ENCODE data around the gene ASPDH. TPM values are rescaled to one million over a fixed set of nuclear protein-coding genes. Genes with fewer than 3 reads are reported as not detected.
A peak's percentile ranks its signal among the peaks of the same experiment; 100 is the strongest.

The ASPDH gene
- total RNA-seq, 1 experiment from 2014 or later: not detected

GRCh38 chr19:50500060-50500752 is 13.5 kb downstream of the ASPDH start:
- peak; percentile 88 for DNase-seq
- Histone ChIP-seq H3K36me3 (replicated peaks; ENCODE audit: control insufficient read depth, insufficient read depth, low read length) (no peaks in the 10 kb centered on the region), H3K4me3 (ENCODE audit: insufficient read depth, low read depth, low read length) (peak overlapping the region; percentile 18; the same call in 1 of the 2 replicates), H3K27me3 (ENCODE audit: control insufficient read depth, insufficient read depth, low read length) (peaks cover 35% of the 10 kb centered on the region)

- Histone ChIP-seq H3K36me3 (replicated peaks; ENCODE audit: control insufficient read depth, insufficient read depth, low read length) (no peaks in the 10 kb centered on the region), H3K27me3 (ENCODE audit: control insufficient read depth, insufficient read depth, low read length) (peaks cover 45% of the 10 kb centered on the region), H3K4me3 (ENCODE audit: insufficient read depth, low read depth, low read length) (no peak overlapping the region)
- DNase-seq: no peak
These were observed 15.3 kb downstream of the ASPDH start for GRCh38 chr19:50498219-50499056.

- Histone ChIP-seq H3K27me3 (ENCODE audit: control insufficient read depth, insufficient read depth, low read length) (peaks cover 53% of the 10 kb centered on the region), H3K4me3 (ENCODE audit: insufficient read depth, low read depth, low read length) (no peak overlapping the region), H3K36me3 (replicated peaks; ENCODE audit: control insufficient read depth, insufficient read depth, low read length) (no peaks in the 10 kb centered on the region)
- no peak for DNase-seq
These were observed 16.7 kb downstream of the ASPDH start for GRCh38 chr19:50497022-50497405.

- Histone ChIP-seq H3K4me3 (ENCODE audit: insufficient read depth, low read depth, low read length) (no peak overlapping the region), H3K36me3 (replicated peaks; ENCODE audit: control insufficient read depth, insufficient read depth, low read length) (no peaks in the 10 kb centered on the region), H3K27me3 (ENCODE audit: control insufficient read depth, insufficient read depth, low read length) (peaks cover 59% of the 10 kb centered on the region)
- DNase-seq: peak; percentile 78
These were observed 17.3 kb downstream of the ASPDH start for GRCh38 chr19:50496189-50497021.

GRCh38 chr19:50495020-50495531 is 18.6 kb downstream of the ASPDH start:
- H3K4me3 ChIP-seq (ENCODE audit: insufficient read depth, low read depth, low read length): no peak overlapping the region
- no peaks in the 10 kb centered on the region for H3K36me3 ChIP-seq (replicated peaks; ENCODE audit: control insufficient read depth, insufficient read depth, low read length)
- DNase-seq: no peak
- H3K27me3 ChIP-seq (ENCODE audit: control insufficient read depth, insufficient read depth, low read length): peaks cover 63% of the 10 kb centered on the region

GRCh38 chr19:50494186-50495019 is 19.3 kb downstream of the ASPDH start:
- Histone ChIP-seq H3K27me3 (ENCODE audit: control insufficient read depth, insufficient read depth, low read length) (peaks cover 63% of the 10 kb centered on the region), H3K36me3 (replicated peaks; ENCODE audit: control insufficient read depth, insufficient read depth, low read length) (no peaks in the 10 kb centered on the region), H3K4me3 (ENCODE audit: insufficient read depth, low read depth, low read length) (no peak overlapping the region)
- DNase-seq: no peak

- H3K4me3 ChIP-seq (ENCODE audit: insufficient read depth, low read depth, low read length): no peak overlapping the region
- no peaks in the 10 kb centered on the region for H3K36me3 ChIP-seq (replicated peaks; ENCODE audit: control insufficient read depth, insufficient read depth, low read length)
- H3K27me3 ChIP-seq (ENCODE audit: control insufficient read depth, insufficient read depth, low read length): peaks cover 62% of the 10 kb centered on the region
- DNase-seq: no peak
These were observed 20.5 kb downstream of the ASPDH start for GRCh38 chr19:50493171-50493570.

GRCh38 chr19:50492303-50493052 is 21.2 kb downstream of the ASPDH start:
- Histone ChIP-seq H3K27me3 (ENCODE audit: control insufficient read depth, insufficient read depth, low read length) (peaks cover 60% of the 10 kb centered on the region), H3K4me3 (ENCODE audit: insufficient read depth, low read depth, low read length) (no peak overlapping the region), H3K36me3 (replicated peaks; ENCODE audit: control insufficient read depth, insufficient read depth, low read length) (no peaks in the 10 kb centered on the region)
- peak; percentile 81 for DNase-seq

GRCh38 chr19:50490991-50491472 is 22.7 kb downstream of the ASPDH start:
- H3K4me3 ChIP-seq (ENCODE audit: insufficient read depth, low read depth, low read length): no peak overlapping the region
- peak; percentile 58 for DNase-seq
- H3K27me3 ChIP-seq (ENCODE audit: control insufficient read depth, insufficient read depth, low read length): peaks cover 59% of the 10 kb centered on the region
- no peaks in the 10 kb centered on the region for H3K36me3 ChIP-seq (replicated peaks; ENCODE audit: control insufficient read depth, insufficient read depth, low read length)

- peak; percentile 62 for DNase-seq
- peaks cover 59% of the 10 kb centered on the region for H3K27me3 ChIP-seq (ENCODE audit: control insufficient read depth, insufficient read depth, low read length)
- H3K36me3 ChIP-seq (replicated peaks; ENCODE audit: control insufficient read depth, insufficient read depth, low read length): no peaks in the 10 kb centered on the region
- H3K4me3 ChIP-seq (ENCODE audit: insufficient read depth, low read depth, low read length): no peak overlapping the region
These were observed 23.3 kb downstream of the ASPDH start for GRCh38 chr19:50490411-50490811.

- DNase-seq: peak; percentile 75
- no peak overlapping the region for H3K4me3 ChIP-seq (ENCODE audit: insufficient read depth, low read depth, low read length)
- H3K27me3 ChIP-seq (ENCODE audit: control insufficient read depth, insufficient read depth, low read length): peaks cover 55% of the 10 kb centered on the region
- H3K36me3 ChIP-seq (replicated peaks; ENCODE audit: control insufficient read depth, insufficient read depth, low read length): no peaks in the 10 kb centered on the region
These were observed 24.2 kb downstream of the ASPDH start for GRCh38 chr19:50489461-50490011.

- H3K4me3 ChIP-seq (ENCODE audit: insufficient read depth, low read depth, low read length): no peak overlapping the region
- no peak for DNase-seq
- no peaks in the 10 kb centered on the region for H3K36me3 ChIP-seq (replicated peaks; ENCODE audit: control insufficient read depth, insufficient read depth, low read length)
- H3K27me3 ChIP-seq (ENCODE audit: control insufficient read depth, insufficient read depth, low read length): peaks cover 49% of the 10 kb centered on the region
These were observed 25.1 kb downstream of the ASPDH start for GRCh38 chr19:50488389-50489194.

Measured in H7 (cell line).